GM23338 (cell line): ENCODE data around the gene KRT31.

Source experiments
- CTCF ChIP-seq, 2 experiments: fragments of 200-600 bp in 1 of 2; sonication (generic) in 1 of 2; conservative IDR thresholded peaks; 2 replicates each; pipeline versions ENCODE4 v1.5.1 to v1.6.1; 2016 to 2017; ENCODE audit warnings: antibody characterized with exemption in 2 of 2, low read depth in 2 of 2, mild to moderate bottlenecking in 2 of 2, moderate library complexity in 1 of 2
- EZH2 ChIP-seq: fragments of 200-600 bp; sonication (generic); IDR thresholded peaks from one replicate; pipeline ENCODE4 v1.8.0; 2017; ENCODE audit warnings: antibody characterized with exemption, mild to moderate bottlenecking, low read depth; ENCODE audit not compliant: unreplicated experiment
- EZH2phosphoT487 ChIP-seq: fragments of 200-600 bp; sonication (generic); IDR thresholded peaks from one replicate; pipeline ENCODE4 v1.8.1; 2018; ENCODE audit warnings: antibody characterized with exemption; ENCODE audit not compliant: unreplicated experiment
- REST ChIP-seq: IDR thresholded peaks from one replicate; pipeline ENCODE4 v1.6.1; 2018; ENCODE audit warnings: antibody characterized with exemption; ENCODE audit not compliant: unreplicated experiment
- ZNF462 ChIP-seq: fragments of 250-450 bp; sonication (Bioruptor Pico); IDR thresholded peaks from 2 replicates; pipeline ENCODE4 v1.5.0; 2020; ENCODE audit warnings: mild to moderate bottlenecking, moderate library complexity

- TF ChIP-seq CTCF (conservative IDR thresholded peaks at IDR 0.05; ENCODE audit: low read depth in 2 of 2), result no peak
- no peak for TF ChIP-seq EZH2
- no peak for TF ChIP-seq EZH2phosphoT487
- no peak for TF ChIP-seq REST
- no peak for TF ChIP-seq ZNF462 (CRISPR knock-in tag)
Measured at GRCh38 chr17:41394254-41394996, 3.0 kb downstream of the KRT31 start.
